MM.1S (cell line): ENCODE data around the gene GRK4.

Source experiments
- DNase-seq: peaks from one replicate; pipeline ENCODE4 v3.0.0-alpha.2; 2015
- H2AFZ ChIP-seq: fragments of 300-600 bp; sonication (generic); 2 replicates; pipeline ENCODE4 v1.6.0; 2016; ENCODE audit warnings: antibody characterized with exemption, low read length
- H3F3A ChIP-seq: fragments of 300-600 bp; sonication (generic); 2 replicates; pipeline ENCODE4 v1.6.1; 2016; ENCODE audit warnings: mild to moderate bottlenecking, antibody characterized with exemption, low read length, moderate library complexity, mixed read lengths; ENCODE audit not compliant: insufficient read depth
- H3K27ac ChIP-seq: fragments of 300-600 bp; sonication (generic); 2 replicates; pipeline ENCODE4 v1.5.1; 2016; ENCODE audit warnings: mild to moderate bottlenecking, low read length
- H3K27me3 ChIP-seq: fragments of 300-600 bp; sonication (generic); replicated peaks from 2 replicates; pipeline ENCODE4 v1.6.0; 2016; ENCODE audit warnings: low read length; ENCODE audit not compliant: insufficient read depth
- H3K36me3 ChIP-seq: fragments of 300-600 bp; sonication (generic); replicated peaks from 2 replicates; pipeline ENCODE4 v1.6.1; 2016; ENCODE audit warnings: mild to moderate bottlenecking, low read length, mixed read lengths; ENCODE audit not compliant: insufficient read depth
- H3K4me1 ChIP-seq: fragments of 300-600 bp; sonication (generic); 2 replicates; pipeline ENCODE4 v1.6.1; 2016; ENCODE audit warnings: low read length, mixed read lengths
- H3K4me2 ChIP-seq: fragments of 300-600 bp; sonication (generic); 2 replicates; pipeline ENCODE4 v1.6.0; 2016; ENCODE audit warnings: low read depth, low read length
- H3K4me3 ChIP-seq: fragments of 300-600 bp; sonication (generic); 2 replicates; pipeline ENCODE4 v1.5.1; 2016; ENCODE audit warnings: low read length, mixed read lengths
- H3K79me2 ChIP-seq: fragments of 300-600 bp; sonication (generic); 2 replicates; pipeline ENCODE4 v1.6.1; 2016; ENCODE audit warnings: mixed run types, low read length, mixed read lengths
- H3K9ac ChIP-seq: fragments of 300-600 bp; sonication (generic); 2 replicates; pipeline ENCODE4 v1.6.1; 2016; ENCODE audit warnings: low read length, mixed read lengths
- H3K9me2 ChIP-seq: fragments of 300-600 bp; sonication (generic); replicated peaks from 2 replicates; pipeline ENCODE4 v1.6.1; 2016; ENCODE audit warnings: mild to moderate bottlenecking, low read length, mixed read lengths; ENCODE audit not compliant: insufficient read depth
- H3K9me3 ChIP-seq: fragments of 300-600 bp; sonication (generic); replicated peaks from 2 replicates; pipeline ENCODE4 v1.6.1; 2016; ENCODE audit warnings: mild to moderate bottlenecking, low read length, mixed read lengths; ENCODE audit not compliant: insufficient read depth
- H4K20me1 ChIP-seq: fragments of 300-600 bp; sonication (generic); 2 replicates; pipeline ENCODE4 v1.6.1; 2016; ENCODE audit warnings: mild to moderate bottlenecking, low read length, moderate library complexity, mixed read lengths; ENCODE audit not compliant: insufficient read depth
- EZH2 ChIP-seq: fragments of 300-600 bp; sonication (generic); optimal IDR thresholded peaks from 2 replicates; pipeline ENCODE3; 2017; ENCODE audit warnings: low read depth, mild to moderate bottlenecking, antibody characterized with exemption, low read length, mixed read lengths
- EZH2phosphoT487 ChIP-seq: fragments of 300-600 bp; sonication (generic); IDR thresholded peaks from 2 replicates; pipeline ENCODE4 v1.6.1; 2018; ENCODE audit warnings: antibody characterized with exemption, low read length
- TF ChIP-seq, protein P1 (sequence below): fragments of 300-600 bp; sonication (generic); IDR thresholded peaks from 2 replicates; pipeline ENCODE4 v1.5.1; 2016; ENCODE audit warnings: antibody characterized with exemption, low read length, mixed read lengths

Gene GRK4

DNA sequence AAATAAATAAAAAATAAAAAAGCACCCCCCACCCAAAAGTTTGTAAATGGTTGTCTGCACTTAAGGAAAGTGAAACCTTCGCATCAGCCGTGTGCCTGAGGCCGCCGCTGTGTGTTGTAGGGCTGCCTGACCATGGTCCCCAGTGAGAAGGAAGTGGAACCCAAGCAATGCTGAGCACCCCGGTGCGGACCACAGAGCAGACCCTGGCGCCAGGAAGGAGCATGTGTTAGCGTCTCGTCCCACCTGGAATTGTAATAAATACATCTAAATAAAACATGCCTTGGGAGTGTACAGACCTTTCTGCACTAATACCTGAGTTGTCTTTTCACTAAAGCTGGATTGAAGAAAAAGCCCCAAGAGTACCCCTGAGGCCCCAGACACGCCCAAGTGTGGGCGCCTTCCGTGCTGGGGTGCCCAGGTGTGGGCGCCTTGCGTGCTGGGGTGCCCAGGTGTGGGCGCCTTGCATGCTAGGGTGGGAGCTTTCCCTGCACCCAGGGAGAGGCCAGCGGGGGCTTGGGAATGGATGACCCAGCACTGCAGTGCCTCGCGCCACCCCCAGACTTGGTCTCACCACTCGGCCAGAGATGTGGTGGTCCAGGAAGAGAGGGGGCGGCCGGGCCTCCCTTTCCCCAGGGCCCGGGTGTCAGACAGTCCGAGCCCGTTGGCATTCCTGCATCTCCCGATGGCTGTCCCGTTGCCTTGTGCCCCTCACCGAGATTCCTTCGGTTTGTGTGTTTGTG lies 77.3 kb downstream of the GRK4 start:
- Histone ChIP-seq H3F3A (peaks cover 18% of the 10 kb centered on the region), H3K9ac (peak overlapping the region; percentile 77), H4K20me1 (no peaks in the 10 kb centered on the region), H3K27me3 (peaks cover 16% of the 10 kb centered on the region; the same call in 1 of the 2 replicates), H3K9me2 (no peaks in the 10 kb centered on the region), H3K27ac (peak overlapping the region; percentile 57; the same call in 1 of the 2 replicates), H2AFZ (peak overlapping the region; percentile 90), H3K4me3 (peak overlapping the region; percentile 80), H3K36me3 (no peaks in the 10 kb centered on the region), H3K4me1 (peaks cover 10% of the 10 kb centered on the region), H3K79me2 (peaks cover 4% of the 10 kb centered on the region), H3K4me2 (peak overlapping the region; percentile 93), H3K9me3 (no peaks in the 10 kb centered on the region)
- TF ChIP-seq EZH2 (no peak), EZH2phosphoT487 (no peak)
- TF ChIP-seq, protein P1, sequence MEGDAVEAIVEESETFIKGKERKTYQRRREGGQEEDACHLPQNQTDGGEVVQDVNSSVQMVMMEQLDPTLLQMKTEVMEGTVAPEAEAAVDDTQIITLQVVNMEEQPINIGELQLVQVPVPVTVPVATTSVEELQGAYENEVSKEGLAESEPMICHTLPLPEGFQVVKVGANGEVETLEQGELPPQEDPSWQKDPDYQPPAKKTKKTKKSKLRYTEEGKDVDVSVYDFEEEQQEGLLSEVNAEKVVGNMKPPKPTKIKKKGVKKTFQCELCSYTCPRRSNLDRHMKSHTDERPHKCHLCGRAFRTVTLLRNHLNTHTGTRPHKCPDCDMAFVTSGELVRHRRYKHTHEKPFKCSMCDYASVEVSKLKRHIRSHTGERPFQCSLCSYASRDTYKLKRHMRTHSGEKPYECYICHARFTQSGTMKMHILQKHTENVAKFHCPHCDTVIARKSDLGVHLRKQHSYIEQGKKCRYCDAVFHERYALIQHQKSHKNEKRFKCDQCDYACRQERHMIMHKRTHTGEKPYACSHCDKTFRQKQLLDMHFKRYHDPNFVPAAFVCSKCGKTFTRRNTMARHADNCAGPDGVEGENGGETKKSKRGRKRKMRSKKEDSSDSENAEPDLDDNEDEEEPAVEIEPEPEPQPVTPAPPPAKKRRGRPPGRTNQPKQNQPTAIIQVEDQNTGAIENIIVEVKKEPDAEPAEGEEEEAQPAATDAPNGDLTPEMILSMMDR: no peak
- DNase-seq: peak; percentile 36

DNA sequence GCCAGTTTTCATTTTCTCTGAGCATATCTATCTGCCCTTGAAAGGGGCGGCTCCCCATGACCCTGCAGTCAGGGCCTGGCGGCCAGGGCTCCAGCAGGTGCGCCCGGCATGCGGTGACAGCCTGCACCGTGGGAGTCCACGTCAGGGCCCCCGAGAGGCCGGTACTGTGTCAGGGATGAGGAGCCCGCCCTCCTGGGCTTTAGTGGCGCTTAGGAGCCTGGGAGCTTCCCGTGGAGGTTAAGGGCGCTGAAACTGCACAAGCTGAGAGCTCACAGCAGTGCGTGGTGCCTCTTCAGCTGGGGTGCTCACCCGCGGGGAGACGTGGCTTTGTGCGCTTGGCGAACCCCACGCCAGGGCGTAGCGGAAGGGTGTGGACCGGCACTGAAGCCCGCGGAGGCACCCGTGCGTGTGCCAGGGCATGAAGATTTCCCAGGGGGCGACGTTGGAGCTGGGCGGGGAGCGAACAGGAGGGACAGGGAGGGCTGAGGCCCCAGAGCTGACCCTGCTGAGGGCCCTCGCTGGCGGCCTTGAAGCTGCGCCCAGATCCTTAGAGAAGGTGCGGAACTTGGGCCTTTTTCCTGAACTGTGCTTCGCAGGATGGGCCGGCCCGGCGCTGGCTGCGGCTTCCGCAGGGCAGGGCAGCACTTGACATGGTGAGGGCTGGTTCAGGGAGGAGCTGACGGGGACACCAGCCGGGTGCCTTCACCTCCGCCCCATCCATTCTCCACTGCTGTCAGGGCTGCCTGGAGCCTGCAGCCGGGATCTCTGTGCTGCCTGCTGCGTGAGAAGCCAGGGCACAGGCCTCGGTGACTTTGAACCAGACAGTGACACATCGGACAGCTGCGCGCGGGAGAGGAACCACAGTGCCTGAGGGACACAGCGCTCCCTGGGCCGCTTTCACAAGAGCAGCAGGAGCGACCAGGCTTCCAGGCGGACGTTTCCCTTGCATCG lies 78.1 kb downstream of the GRK4 start:
- H3K4me2 ChIP-seq: peak overlapping the region; percentile 93
- H3K4me3 ChIP-seq: peak overlapping the region; percentile 80
- H3K9me2 ChIP-seq: no peaks in the 10 kb centered on the region
- peak overlapping the region; percentile 57; the same call in 1 of the 2 replicates for H3K27ac ChIP-seq
- 0 out of 2 replicates have a peak, but pooled peaks cover 7% of the 10 kb centered on the region for H3K27me3 ChIP-seq
- peaks cover 4% of the 10 kb centered on the region for H3K79me2 ChIP-seq
- no peaks in the 10 kb centered on the region for H3K36me3 ChIP-seq
- DNase-seq: peak; percentile 38
- peaks cover 16% of the 10 kb centered on the region for H3K4me1 ChIP-seq
- H4K20me1 ChIP-seq: no peaks in the 10 kb centered on the region
- peaks cover 23% of the 10 kb centered on the region for H3F3A ChIP-seq
- TF ChIP-seq, protein P1: no peak
- TF ChIP-seq EZH2phosphoT487 (no peak), EZH2 (no peak)
- H3K9me3 ChIP-seq: no peaks in the 10 kb centered on the region
- peak overlapping the region; percentile 77 for H3K9ac ChIP-seq
- H2AFZ ChIP-seq: peak overlapping the region; percentile 90

DNA sequence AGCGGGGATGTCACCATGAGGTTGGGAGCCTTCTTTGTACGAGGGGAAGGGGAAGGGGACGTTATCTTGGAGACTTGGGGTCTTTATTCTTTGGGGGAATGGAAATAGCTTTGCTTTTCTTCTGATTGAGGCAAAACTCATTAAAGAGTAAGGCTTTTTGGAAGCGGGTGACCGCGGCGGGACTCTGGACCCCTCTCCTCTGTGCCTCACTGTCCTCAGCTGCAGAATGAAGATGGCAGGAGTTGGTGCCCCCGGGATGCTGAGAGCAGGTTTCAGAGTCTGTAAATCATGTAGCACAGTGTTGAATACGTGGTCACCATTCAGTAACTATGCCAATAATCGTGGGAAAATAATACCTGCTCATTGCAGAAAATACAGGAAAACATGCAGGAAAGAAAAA lies 78.9 kb downstream of the GRK4 start:
- H3K36me3 ChIP-seq: no peaks in the 10 kb centered on the region
- no peaks in the 10 kb centered on the region for H4K20me1 ChIP-seq
- DNase-seq: no peak
- 0 out of 2 replicates have a peak, but pooled peaks cover 4% of the 10 kb centered on the region for H3K27me3 ChIP-seq
- H3K27ac ChIP-seq: no peak overlapping the region
- peak overlapping the region; percentile 80 for H3K4me3 ChIP-seq
- peak overlapping the region; percentile 90 for H2AFZ ChIP-seq
- H3K4me1 ChIP-seq: peaks cover 19% of the 10 kb centered on the region
- TF ChIP-seq EZH2: no peak
- TF ChIP-seq EZH2phosphoT487: no peak
- TF ChIP-seq, protein P1: no peak
- H3K9me2 ChIP-seq: no peaks in the 10 kb centered on the region
- H3K9me3 ChIP-seq: no peaks in the 10 kb centered on the region
- peak overlapping the region; percentile 77 for H3K9ac ChIP-seq
- peak overlapping the region; percentile 93 for H3K4me2 ChIP-seq
- H3K79me2 ChIP-seq: peaks cover 4% of the 10 kb centered on the region
- peaks cover 27% of the 10 kb centered on the region for H3F3A ChIP-seq
